Measurements from ENCODE around the gene HFE. TPM values are rescaled to one million over a fixed set of nuclear protein-coding genes. Genes with fewer than 3 reads are reported as not detected.
A peak's percentile ranks its signal among the peaks of the same experiment; 100 is the strongest.

HFE gene
- total RNA-seq, 1 experiment from 2014 or later: 2.8 TPM

- no peaks in the 10 kb centered on the region for H3K27me3 Mint-ChIP-seq (ENCODE audit: insufficient read depth, unreplicated experiment)
- peaks cover 25% of the 10 kb centered on the region for H3K36me3 Mint-ChIP-seq (ENCODE audit: insufficient read depth, unreplicated experiment)
- no TSS peak for BruUV-seq (replicated peaks)
- ChIA-PET CTCF (interaction anchor here (1.2 kb wide), 2 partner anchors 9 to 11 kb away, joined by 4 to 5 read pairs; no protein-coding TSS in a partner anchor), POLR2A (interaction anchor here (0.7 to 19.2 kb wide), 46 partner anchors 9 to 1838 kb away, joined by 3 to 1354 read pairs (median 7); partner anchors contain the start of gene HFE)
- no peaks in the 10 kb centered on the region for H3K9me3 Mint-ChIP-seq (ENCODE audit: unreplicated experiment)
- intact Hi-C loops (cut with micrococcal nuclease): loop anchor here (1.0 to 5.0 kb wide), 5 partner anchors 10 to 142 kb away; a partner anchor contains a TSS
- H3K4me3 Mint-ChIP-seq (ENCODE audit: unreplicated experiment): peak overlapping the region; percentile 74
- H3K4me1 Mint-ChIP-seq (ENCODE audit: insufficient read depth, unreplicated experiment): no peaks in the 10 kb centered on the region
- DNase-seq (ENCODE audit: unreplicated experiment): peak; percentile 96
- TF ChIP-seq, protein P1, sequence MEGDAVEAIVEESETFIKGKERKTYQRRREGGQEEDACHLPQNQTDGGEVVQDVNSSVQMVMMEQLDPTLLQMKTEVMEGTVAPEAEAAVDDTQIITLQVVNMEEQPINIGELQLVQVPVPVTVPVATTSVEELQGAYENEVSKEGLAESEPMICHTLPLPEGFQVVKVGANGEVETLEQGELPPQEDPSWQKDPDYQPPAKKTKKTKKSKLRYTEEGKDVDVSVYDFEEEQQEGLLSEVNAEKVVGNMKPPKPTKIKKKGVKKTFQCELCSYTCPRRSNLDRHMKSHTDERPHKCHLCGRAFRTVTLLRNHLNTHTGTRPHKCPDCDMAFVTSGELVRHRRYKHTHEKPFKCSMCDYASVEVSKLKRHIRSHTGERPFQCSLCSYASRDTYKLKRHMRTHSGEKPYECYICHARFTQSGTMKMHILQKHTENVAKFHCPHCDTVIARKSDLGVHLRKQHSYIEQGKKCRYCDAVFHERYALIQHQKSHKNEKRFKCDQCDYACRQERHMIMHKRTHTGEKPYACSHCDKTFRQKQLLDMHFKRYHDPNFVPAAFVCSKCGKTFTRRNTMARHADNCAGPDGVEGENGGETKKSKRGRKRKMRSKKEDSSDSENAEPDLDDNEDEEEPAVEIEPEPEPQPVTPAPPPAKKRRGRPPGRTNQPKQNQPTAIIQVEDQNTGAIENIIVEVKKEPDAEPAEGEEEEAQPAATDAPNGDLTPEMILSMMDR (IDR thresholded peaks at IDR 0.05; ENCODE audit: unreplicated experiment): no peak
- H3K27ac Mint-ChIP-seq (ENCODE audit: low read depth, unreplicated experiment): peak overlapping the region; percentile 92
These were observed 32.2 kb upstream of the HFE start for GRCh38 chr6:26054781-26055718.

DNA sequence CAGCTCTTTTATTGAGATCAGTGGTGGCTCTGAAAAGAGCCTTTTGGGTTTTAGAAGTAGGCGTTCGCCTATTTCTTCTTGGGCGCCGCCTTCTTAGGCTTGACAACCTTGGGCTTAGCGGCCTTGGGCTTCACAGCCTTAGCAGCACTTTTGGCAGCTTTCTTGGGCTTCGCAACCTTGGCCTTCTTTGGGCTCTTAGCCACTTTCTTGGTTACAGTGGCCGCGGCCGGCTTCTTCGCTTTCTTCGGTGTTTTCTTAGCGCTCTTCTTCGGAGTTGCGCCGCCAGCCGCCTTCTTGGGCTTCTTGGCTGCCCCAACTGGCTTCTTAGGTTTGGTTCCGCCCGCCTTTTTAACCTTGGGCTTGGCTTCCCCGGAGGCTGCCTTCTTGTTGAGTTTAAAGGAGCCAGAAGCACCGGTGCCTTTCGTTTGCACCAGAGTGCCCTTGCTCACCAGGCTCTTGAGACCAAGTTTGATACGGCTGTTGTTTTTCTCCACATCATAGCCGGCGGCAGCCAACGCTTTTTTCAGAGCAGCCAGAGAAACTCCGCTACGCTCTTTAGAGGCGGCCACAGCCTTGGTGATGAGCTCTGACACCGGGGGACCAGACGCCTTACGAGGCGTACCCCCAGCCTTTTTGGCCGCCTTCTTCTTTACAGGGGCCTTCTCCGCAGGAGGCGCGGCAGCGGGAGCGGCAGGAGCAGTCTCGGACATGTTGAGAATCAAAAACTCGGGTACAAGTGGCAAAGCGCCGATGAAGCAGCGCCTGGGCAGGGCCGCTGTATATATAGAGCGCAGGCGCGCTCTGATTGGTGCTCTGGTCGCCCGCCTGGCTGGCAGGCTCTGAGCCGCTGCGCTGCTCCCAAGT, 31.3 kb upstream of the HFE start:
- CTCF ChIA-PET: interaction anchor here (1.2 to 1.4 kb wide), 2 partner anchors 12 to 30 kb away, joined by 4 to 5 read pairs; no protein-coding TSS in a partner anchor
- intact Hi-C loops (cut with micrococcal nuclease): loop anchor here (1.0 to 5.0 kb wide), 5 partner anchors 11 to 141 kb away; a partner anchor contains a TSS
- TF ChIP-seq, protein P1 (IDR thresholded peaks at IDR 0.05; ENCODE audit: unreplicated experiment): no peak
- Mint-ChIP-seq H3K9me3 (ENCODE audit: unreplicated experiment) (no peaks in the 10 kb centered on the region), H3K4me3 (ENCODE audit: unreplicated experiment) (peak overlapping the region; percentile 74), H3K36me3 (ENCODE audit: insufficient read depth, unreplicated experiment) (peaks cover 25% of the 10 kb centered on the region), H3K27me3 (ENCODE audit: insufficient read depth, unreplicated experiment) (no peaks in the 10 kb centered on the region), H3K27ac (ENCODE audit: low read depth, unreplicated experiment) (peak overlapping the region; percentile 92), H3K4me1 (ENCODE audit: insufficient read depth, unreplicated experiment) (no peaks in the 10 kb centered on the region)
- peak; percentile 91 for DNase-seq (ENCODE audit: unreplicated experiment)
- TSS peak; percentile 96 for BruUV-seq (replicated peaks)
- POLR2A ChIA-PET: interaction anchor here (0.6 to 19.2 kb wide), 41 partner anchors 10 to 1837 kb away, joined by 3 to 1354 read pairs (median 7); partner anchors contain the start of gene HFE

- POLR2A ChIA-PET: interaction anchor here (1.0 to 19.2 kb wide), 36 partner anchors 9 to 1836 kb away, joined by 3 to 1354 read pairs (median 8); partner anchors contain the start of gene HFE
- H3K4me3 Mint-ChIP-seq (ENCODE audit: unreplicated experiment): peak overlapping the region; percentile 74
- H3K9me3 Mint-ChIP-seq (ENCODE audit: unreplicated experiment): no peaks in the 10 kb centered on the region
- peaks cover 25% of the 10 kb centered on the region for H3K36me3 Mint-ChIP-seq (ENCODE audit: insufficient read depth, unreplicated experiment)
- intact Hi-C loops (cut with micrococcal nuclease): loop anchor here (5.0 kb wide), 2 partner anchors 101 to 141 kb away; a partner anchor contains a TSS
- peak; percentile 45 for DNase-seq (ENCODE audit: unreplicated experiment)
- CTCF ChIA-PET: interaction anchor here (0.6 to 1.4 kb wide), 4 partner anchors 13 to 160 kb away, joined by 3 to 5 read pairs (median 4); a partner anchor contains a TSS
- H3K27me3 Mint-ChIP-seq (ENCODE audit: insufficient read depth, unreplicated experiment): no peaks in the 10 kb centered on the region
- BruUV-seq (replicated peaks): no TSS peak
- H3K4me1 Mint-ChIP-seq (ENCODE audit: insufficient read depth, unreplicated experiment): no peaks in the 10 kb centered on the region
- TF ChIP-seq, protein P1 (IDR thresholded peaks at IDR 0.05; ENCODE audit: unreplicated experiment): no peak
- H3K27ac Mint-ChIP-seq (ENCODE audit: low read depth, unreplicated experiment): peak overlapping the region; percentile 92
These were observed 30.5 kb upstream of the HFE start for GRCh38 chr6:26056583-26057350.

All from MCF 10A (cell line).